ENCODE results near the gene STAP1.
"Not testable (repeated sequence)": the region's sequence is repeated elsewhere in the genome, so short reads cannot be mapped to it uniquely, and the experiment has no call there.

The STAP1 gene

GRCh38 chr4:67634741-67635140 is 76.2 kb downstream of the STAP1 start:
- no peak for DNase-seq

GRCh38 chr4:67635331-67635730 is 76.8 kb downstream of the STAP1 start:
- no peak for DNase-seq

- DNase-seq = not testable (repeated sequence)
These were observed 78.5 kb downstream of the STAP1 start for GRCh38 chr4:67636978-67637377.

- no peak for DNase-seq
These were observed 79.6 kb downstream of the STAP1 start for GRCh38 chr4:67638136-67638535.

GRCh38 chr4:67651536-67651935 is 93.0 kb downstream of the STAP1 start:
- no peak for DNase-seq
